ENCODE measurements around the gene SWAP70. TPM values are rescaled to one million over a fixed set of nuclear protein-coding genes. Genes with fewer than 3 reads are reported as not detected.

SWAP70 gene
- total and polyA plus RNA-seq, 2 of the 8 experiments (the other 6 are each of a cell fraction or from before 2014, with no cell fraction given), result 14.8 to 37.5 TPM

- H4K8ac ChIP-seq (ENCODE audit: extremely low read depth, insufficient read depth, low read length), result no peak overlapping the region
- H3K4ac ChIP-seq (replicated peaks; ENCODE audit: insufficient read length, low read depth, low read length), result no peak overlapping the region
- no peak overlapping the region for H4K91ac ChIP-seq (replicated peaks; ENCODE audit: insufficient read length, low read length)
- DNase-seq (ENCODE audit: low read depth in 1 of 2, low spot score in 2 of 2), result no peak
- H2BK15ac ChIP-seq (ENCODE audit: low read length), result no peak overlapping the region
- no peaks in the 10 kb centered on the region for H3K23me2 ChIP-seq (ENCODE audit: low read depth, low read length)
- peaks cover 0 to 22% (median 5%) of the 10 kb centered on the region in 4 experiments; a peak in 2 of 8 replicates for H3K36me3 ChIP-seq (ENCODE audit: control insufficient read depth in 2 of 4, insufficient read depth in 4 of 4, low read length in 3 of 4)
- H4K5ac ChIP-seq (ENCODE audit: insufficient read length, low read depth, low read length), result no peak overlapping the region
- H3K79me1 ChIP-seq (ENCODE audit: low read depth, low read length), result peaks cover 3% of the 10 kb centered on the region; the same call in 1 of the 2 replicates
- H4K20me1 ChIP-seq (replicated peaks in 1 of 2; ENCODE audit: control insufficient read depth in 1 of 2, insufficient read depth in 2 of 2, low read length in 2 of 2), result peaks cover 2 to 6% of the 10 kb centered on the region in 2 experiments
- CTCF ChIA-PET (ENCODE audit: partially characterized antibody), result no interaction called here
- no peak overlapping the region for H3K4me3 ChIP-seq (ENCODE audit: extremely low read depth in 1 of 4, insufficient read depth in 2 of 4, low read depth in 3 of 4, low read length in 4 of 4)
- H3K27ac ChIP-seq (ENCODE audit: low read depth, low read length), result no peak overlapping the region
- H2BK12ac ChIP-seq (ENCODE audit: low read depth, low read length), result no peak overlapping the region
- H3K9me3 ChIP-seq (ENCODE audit: insufficient read depth in 2 of 2, low read depth in 1 of 2, low read length in 1 of 2), result no peaks in the 10 kb centered on the region; a peak in 1 of 4 replicates
- no peak overlapping the region for H3K56ac ChIP-seq (replicated peaks; ENCODE audit: insufficient read length, low read depth, low read length)
- no peak overlapping the region for H2BK20ac ChIP-seq (ENCODE audit: low read length)
- no peak overlapping the region for H3K14ac ChIP-seq (ENCODE audit: insufficient read length)
- POLR2A ChIA-PET (ENCODE audit: partially characterized antibody), result interaction anchor here (0.6 to 1.5 kb wide), 4 partner anchors 10 to 638 kb away, joined by 3 to 4 read pairs (median 3); no protein-coding TSS in a partner anchor
- H3K9ac ChIP-seq (replicated peaks in 1 of 4; ENCODE audit: extremely low read depth in 1 of 4, low read depth in 3 of 4, low read length in 3 of 4), result no peak overlapping the region
- H3K23ac ChIP-seq (ENCODE audit: insufficient read length), result no peak overlapping the region
- no peak for FAIRE-seq
- no peaks in the 10 kb centered on the region; a peak in 1 of 7 replicates for H3K27me3 ChIP-seq (replicated peaks in 1 of 4; ENCODE audit: control insufficient read depth in 3 of 4, extremely low read depth in 1 of 4, insufficient read depth in 3 of 4, low read length in 3 of 4)
- H3K4me1 ChIP-seq (replicated peaks in 1 of 4; ENCODE audit: control insufficient read depth in 3 of 4, insufficient read depth in 4 of 4, low read length in 3 of 4), result peaks cover 2 to 15% (median 9%) of the 10 kb centered on the region in 4 experiments; a peak in 5 of 7 replicates
- peaks cover 0 to 29% of the 10 kb centered on the region in 2 experiments; a peak in 2 of 4 replicates for H3K79me2 ChIP-seq (ENCODE audit: control insufficient read depth in 1 of 2, insufficient read depth in 2 of 2, low read length in 2 of 2)
- H2AK5ac ChIP-seq (ENCODE audit: low read depth, low read length), result peak overlapping the region; percentile 31; the same call in 1 of the 2 replicates
- H2AFZ ChIP-seq (ENCODE audit: low read length), result no peak overlapping the region
- H3K4me2 ChIP-seq (ENCODE audit: insufficient read depth in 1 of 2, low read depth in 2 of 2, low read length in 2 of 2), result peak overlapping the region; percentile 27 to 46; a peak in 2 of 4 replicates
- H2BK5ac ChIP-seq (ENCODE audit: low read depth, low read length), result no peak overlapping the region
- no peak overlapping the region for H2BK120ac ChIP-seq (replicated peaks; ENCODE audit: low read depth, low read length)
- 89% methylated on average over 1 of the region's 1 CpG; no CpG with 5 or more reads in 1 of the 2 experiments for WGBS, 2 experiments (ENCODE audit: extremely low coverage in 1 of 2, insufficient coverage in 1 of 2, insufficient read length in 1 of 2, insufficient replicate concordance in 2 of 2, low coverage in 1 of 2, low lambda C conversion rate in 2 of 2, missing lambda C conversion rate in 1 of 2)
- H3K18ac ChIP-seq (ENCODE audit: extremely low read depth, low read length), result peak overlapping the region; percentile 48; the same call in 1 of the 2 replicates
- TF ChIP-seq KDM1A (IDR thresholded peaks at IDR 0.05; ENCODE audit: borderline replicate concordance, low read length), result no peak
- TF ChIP-seq SP2 (IDR thresholded peaks at IDR 0.05; ENCODE audit: low read length), result no peak
- no peak for TF ChIP-seq CTBP2 (IDR thresholded peaks at IDR 0.05; ENCODE audit: borderline replicate concordance, insufficient read depth, insufficient read length, low read length)
- TF ChIP-seq HDAC2 (IDR thresholded peaks at IDR 0.05; ENCODE audit: borderline replicate concordance in 1 of 2, low read depth in 2 of 2, low read length in 2 of 2), result no peak
- no peak for TF ChIP-seq KDM5A (IDR thresholded peaks at IDR 0.05; ENCODE audit: low read length)
- no peak for TF ChIP-seq POLR2AphosphoS5 (IDR thresholded peaks at IDR 0.05; ENCODE audit: low read depth, low read length)
- TF ChIP-seq CEBPB (IDR thresholded peaks at IDR 0.05; ENCODE audit: low read depth, low read length), result no peak
- TF ChIP-seq CBX8 (IDR thresholded peaks at IDR 0.05; ENCODE audit: borderline replicate concordance, low read depth, low read length), result no peak
- no peak for TF ChIP-seq CHD2 (IDR thresholded peaks at IDR 0.05; ENCODE audit: low read length)
- TF ChIP-seq, protein P1, sequence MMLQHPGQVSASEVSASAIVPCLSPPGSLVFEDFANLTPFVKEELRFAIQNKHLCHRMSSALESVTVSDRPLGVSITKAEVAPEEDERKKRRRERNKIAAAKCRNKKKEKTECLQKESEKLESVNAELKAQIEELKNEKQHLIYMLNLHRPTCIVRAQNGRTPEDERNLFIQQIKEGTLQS (IDR thresholded peaks at IDR 0.05; ENCODE audit: insufficient read depth, low read depth, low read length), result no peak
- TF ChIP-seq CREB1 (IDR thresholded peaks at IDR 0.05), result no peak
- TF ChIP-seq BACH1 (IDR thresholded peaks at IDR 0.05; ENCODE audit: low read length), result no peak
- TF ChIP-seq, protein P2, sequence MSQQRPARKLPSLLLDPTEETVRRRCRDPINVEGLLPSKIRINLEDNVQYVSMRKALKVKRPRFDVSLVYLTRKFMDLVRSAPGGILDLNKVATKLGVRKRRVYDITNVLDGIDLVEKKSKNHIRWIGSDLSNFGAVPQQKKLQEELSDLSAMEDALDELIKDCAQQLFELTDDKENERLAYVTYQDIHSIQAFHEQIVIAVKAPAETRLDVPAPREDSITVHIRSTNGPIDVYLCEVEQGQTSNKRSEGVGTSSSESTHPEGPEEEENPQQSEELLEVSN (IDR thresholded peaks at IDR 0.05), result no peak
Observed at GRCh38 chr11:9710852-9711251, 47.0 kb downstream of the SWAP70 start.
